NCI-H146 treated with DMSO at 0.1 percent for 48 hours (cell line): ENCODE results near the gene DSCAML1.

Experiments used
- DNase-seq: peaks from one replicate; lab custom pipeline; 2025; ENCODE audit not compliant: unreplicated experiment; lab: John Stamatoyannopoulos, UW

DSCAML1 gene

DNA sequence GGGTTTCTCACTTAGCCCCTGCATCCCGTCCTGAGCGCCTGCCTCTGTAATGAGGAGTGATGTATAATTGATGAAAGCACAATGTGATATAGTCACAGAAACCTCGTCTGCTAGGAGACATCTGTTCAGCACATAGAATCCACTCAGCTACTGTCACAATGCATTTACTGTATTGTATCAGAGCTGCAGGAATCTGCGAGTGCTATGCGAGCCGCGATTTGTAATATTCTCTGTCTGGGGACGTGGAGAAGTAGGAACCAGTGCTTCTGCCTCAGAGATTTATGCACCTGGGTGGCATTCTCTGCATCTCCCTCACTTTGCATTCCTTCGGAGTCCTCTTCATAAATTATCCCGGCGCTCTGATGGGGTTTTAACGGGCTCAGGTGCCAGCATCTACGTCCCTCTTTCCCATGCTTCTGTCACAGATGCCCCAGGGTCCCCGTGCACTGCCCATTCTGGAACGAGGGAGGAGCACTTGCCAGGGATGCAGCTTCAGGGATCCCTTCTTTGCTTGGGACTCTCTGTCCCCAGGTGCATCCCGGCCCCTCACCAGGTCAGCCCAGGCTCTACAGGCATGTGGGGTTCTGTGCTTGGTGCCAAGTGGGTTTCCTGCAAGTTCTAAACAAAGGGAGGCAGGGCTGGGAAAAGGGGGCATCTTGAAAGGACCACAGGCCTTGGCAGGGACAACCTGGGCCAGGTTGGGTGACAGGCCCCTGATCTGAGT, 205.5 kb downstream of the DSCAML1 start:
- DNase-seq: no peak

DNA sequence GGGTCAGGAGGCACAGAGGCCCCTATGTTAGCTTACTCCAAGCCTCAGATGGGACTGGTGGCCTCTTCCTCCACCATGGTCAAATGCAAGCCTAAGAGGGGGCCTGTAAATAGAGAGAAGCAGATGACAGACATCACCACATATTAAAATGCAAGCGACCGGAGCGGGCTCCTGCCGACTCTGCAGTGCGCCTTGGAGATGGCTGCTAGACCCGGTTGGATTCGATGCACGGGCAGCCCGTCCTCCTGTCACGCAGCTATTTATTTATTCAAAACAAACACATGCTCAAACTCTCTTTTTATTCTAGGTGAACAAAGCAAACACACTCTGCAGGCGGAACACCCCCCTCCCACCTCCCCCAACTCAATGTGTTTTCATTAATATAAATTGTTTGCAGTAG, 208.0 kb downstream of the DSCAML1 start:
- DNase-seq: no peak

DNA sequence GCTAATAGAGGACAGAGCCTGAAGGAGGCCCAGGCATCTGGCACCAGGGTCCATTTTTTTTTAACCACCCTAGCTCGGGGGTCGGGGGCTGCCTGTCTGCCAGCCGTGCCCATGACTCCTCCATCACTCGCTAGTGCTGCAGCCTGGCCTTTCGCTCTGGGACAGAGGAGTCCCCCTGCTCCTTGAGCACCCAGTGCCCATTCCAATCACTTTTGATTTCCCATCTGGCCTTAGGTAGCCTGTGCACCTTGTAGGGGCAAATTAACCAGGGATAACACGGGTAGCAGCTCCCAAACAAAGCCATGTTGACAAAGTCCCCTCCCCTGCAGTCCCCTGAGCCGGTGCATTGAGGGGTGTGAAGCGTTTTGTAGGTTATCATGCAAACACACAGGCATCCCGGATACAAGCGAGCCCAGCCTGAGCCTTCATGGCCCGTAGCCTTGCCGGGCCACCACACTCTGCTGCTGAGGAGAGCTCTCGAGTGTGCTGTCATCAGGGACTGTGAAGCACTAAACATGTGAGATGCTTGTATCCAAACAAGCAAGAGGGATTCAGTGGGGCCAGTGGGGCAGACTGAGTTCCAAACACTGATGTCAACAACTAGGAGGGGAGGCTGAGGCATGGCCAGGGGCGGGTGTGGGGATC, 208.7 kb downstream of the DSCAML1 start:
- DNase-seq: no peak

DNA sequence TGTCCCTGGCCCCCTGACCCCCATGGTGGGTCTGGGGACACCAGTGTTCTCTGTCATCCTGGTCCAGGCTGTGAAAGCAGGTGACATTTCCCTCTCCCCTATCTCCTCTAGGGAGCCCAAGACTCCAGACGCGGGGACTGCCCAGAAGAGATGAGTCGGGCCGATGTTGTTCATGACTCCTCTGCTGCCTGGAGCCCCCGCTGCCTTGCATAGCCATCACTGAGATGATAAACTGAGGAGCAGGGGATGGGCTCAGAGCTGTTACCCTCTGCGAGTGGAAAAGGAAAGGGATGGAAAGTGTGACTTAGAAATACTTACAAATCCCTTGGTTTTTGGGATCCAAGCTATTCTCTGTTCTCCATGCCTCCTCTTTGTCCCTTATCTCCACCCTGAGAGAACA, 209.6 kb downstream of the DSCAML1 start:
- no peak for DNase-seq

DNA sequence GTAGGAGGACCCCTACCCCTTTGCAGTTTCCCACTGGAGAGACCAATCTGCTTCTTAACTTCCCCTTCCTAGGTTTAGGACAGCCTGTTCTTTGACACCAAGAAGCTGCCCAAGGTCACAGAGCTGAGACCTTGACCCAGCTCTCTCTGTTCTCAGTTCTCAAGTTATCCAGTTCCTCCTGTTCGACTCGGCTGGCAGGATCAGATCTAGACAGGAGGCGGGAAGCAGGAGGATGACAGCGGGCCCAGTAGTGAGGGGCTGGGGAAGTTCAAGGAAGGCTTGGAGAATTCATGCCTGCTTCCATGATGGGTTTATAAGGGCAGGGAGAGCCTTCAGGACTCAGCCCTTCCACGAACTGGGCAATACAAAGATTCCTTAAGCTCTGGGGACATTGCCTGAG, 210.6 kb downstream of the DSCAML1 start:
- no peak for DNase-seq

DNA sequence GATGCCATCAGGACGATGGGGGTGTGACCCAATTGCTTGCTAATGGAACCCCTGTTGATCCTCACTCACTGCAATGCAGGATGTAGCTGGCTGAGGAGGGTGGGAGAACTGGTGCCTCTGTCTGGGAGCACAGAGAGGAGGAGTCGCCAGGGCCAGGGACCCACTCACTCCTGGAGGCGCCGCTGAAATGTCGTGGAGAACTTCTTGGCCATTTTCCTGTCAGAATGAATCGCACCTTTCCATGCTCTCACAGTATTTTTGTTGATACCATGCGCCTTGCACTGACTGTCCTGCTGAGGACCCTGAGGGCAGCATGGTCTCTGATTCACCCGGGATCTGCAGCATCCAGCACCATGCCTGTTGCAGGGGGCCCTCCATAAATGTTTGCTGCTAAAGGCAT, 211.4 kb downstream of the DSCAML1 start:
- no peak for DNase-seq

DNA sequence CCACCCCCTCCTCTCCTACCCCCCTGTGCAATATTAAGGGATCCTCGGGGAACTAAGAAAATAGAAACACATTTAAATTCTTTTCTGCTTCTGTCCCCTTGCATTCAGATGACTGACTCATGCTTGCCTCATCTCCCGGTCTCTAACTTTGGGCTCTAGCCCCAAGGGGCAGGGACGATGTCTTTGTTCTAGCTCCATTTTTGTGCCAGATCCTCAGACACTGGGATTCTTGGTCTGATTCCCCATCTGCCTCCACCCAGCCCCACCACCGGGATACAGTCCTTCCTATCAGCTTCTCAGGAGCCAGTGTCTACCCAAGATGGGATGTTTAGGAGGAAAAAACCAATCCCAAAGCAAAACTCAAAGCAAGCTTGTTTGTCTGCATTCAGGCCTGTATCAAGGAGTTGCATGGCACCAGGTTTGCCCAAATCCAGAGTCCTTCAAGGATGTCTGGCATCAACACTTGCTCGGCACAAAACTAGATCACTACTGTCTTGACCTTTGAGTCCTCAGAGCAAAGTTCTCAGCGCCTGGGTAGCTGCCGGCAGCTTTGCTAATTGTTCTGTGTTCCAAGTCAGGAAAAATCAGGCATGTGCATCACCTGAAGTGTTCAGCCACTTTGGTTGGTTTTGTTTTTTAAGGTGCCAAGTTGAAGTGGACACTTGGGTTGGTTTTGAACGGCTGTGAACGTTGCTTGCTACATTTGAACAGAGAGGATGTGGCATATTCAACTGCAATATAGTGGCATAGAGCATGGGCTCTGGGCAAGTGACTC, 212.8 kb downstream of the DSCAML1 start:
- no peak for DNase-seq

DNA sequence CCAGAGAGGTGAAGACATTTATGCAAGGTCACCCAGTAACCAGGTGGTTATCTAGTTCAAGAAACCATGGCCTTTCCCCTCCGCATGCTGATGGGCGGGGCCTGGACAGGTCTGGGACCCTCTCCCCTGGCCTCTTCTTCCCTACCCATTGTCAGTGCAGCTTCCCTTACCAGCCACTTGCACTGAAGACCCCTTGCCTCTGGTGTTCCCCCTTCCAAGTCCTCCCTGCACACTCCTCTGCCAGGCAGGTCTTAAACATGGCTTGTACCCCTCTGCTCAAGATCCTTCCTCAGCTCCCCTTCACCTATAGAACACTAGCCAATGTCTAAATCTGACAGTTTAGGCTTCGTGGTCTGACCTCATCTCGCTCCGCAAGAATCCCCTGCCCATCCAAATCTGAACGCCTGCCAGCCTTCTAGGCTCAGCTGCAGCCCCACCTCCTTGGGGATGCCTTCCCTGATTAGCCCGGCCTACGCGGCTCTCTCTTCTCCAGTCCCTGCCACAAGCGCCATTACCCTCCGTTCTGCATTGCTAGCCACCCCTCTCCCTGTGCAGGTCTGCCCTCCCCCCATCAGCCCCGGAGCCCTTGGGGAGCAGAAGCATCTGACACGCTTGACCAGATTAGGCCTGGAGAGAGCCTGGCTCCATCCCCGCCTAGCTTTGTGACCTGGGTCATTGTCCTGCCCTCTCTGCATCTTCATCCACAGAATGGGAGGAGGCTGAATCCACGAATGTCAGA, 213.8 kb downstream of the DSCAML1 start:
- no peak for DNase-seq

DNA sequence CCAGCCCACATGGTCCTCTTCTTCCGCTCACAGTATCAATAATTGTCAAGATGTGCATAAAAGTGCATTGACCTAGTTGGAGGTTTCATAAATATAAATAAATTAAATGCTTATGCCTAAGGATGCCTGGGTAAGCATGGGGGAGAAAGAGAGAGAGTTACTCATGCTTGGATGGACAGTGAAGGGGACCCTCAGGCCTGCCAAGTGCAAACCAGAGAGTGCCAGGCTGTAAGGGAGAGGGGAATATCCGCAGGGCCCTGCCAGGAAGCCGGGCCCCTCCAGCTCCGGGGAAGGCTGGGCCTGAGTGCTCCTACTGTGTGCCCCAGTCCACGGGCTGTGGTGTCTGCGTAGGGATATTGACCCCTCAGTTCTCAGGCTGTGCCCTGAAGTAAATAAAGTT, 214.6 kb downstream of the DSCAML1 start:
- DNase-seq: no peak

DNA sequence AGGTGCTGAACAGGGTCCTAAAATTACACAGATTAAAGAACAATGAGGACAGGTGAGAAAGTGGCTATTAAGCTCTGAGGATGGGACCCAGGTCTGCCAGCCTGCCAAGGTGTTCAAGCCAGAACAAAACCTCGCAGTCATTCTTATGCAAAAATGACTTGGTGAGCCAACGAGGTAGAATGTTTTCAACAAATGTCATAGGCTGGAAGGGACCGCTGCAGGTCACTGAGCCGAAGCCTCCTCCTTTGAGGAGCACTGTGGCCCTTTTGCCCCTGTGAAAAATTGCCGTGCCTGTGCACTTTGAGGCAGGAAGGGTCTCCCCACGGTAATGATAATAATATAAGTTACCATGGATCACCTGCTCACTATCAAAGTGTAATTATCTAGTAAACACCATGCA, 216.2 kb downstream of the DSCAML1 start:
- DNase-seq: peak; percentile 24

DNA sequence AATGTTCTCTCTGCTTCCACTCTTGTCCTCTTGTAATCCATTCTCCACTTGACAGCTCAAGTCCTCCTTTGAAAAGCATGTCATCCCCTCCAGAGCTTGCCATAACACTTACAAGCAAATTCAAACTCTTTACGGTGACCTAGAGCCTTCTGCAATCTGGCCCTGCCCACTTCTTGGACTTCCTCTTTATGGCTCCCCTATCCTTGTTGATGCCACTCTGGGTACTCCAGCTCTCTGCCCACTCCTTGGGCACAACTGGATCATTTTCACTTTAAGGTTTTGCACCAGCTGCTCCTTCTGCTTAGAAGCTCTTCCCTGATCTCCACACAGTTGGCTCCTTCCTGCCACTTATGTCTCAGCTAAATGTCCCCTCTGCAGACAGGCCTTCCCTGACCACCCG, 217.9 kb downstream of the DSCAML1 start:
- DNase-seq: no peak

DNA sequence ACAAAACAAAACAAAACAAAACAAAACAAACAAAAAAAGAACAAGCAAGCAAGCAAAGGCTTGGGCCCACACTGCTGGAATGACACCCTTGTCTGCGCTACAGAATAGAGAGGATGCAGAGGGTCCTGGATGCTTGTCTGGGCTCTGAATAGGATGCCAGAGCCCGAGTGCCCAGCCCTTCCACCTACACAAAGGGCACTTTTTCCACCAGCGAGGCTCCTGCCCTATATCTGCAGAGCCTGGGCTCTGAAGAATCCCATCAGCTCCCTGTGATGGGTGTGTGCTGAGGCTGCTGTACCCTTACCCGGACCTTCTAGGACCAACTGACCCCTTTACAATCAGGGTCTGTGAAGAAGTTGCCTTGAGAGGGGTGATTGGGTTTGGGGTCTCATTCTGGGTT, 221.2 kb downstream of the DSCAML1 start:
- no peak for DNase-seq

DNA sequence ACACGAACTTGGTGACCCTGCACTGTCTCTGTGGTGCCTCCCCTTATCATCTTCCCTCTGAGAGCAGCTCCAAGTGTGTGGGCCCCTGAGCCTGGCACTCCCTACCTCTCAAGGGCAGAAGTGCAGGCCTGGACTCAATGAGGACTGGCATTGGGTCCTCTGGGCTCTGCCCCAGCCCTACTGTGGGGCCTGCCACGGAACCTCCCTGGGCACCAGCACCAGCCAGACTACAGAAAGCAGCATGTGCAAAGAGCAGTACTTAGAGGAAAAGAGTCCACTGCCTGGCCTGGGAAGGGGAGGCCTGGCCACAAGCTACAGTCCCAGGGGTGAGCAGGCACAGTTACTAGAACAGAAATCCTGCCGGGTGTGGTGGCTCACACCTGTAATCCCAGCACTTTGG, 222.5 kb downstream of the DSCAML1 start:
- no peak for DNase-seq

DNA sequence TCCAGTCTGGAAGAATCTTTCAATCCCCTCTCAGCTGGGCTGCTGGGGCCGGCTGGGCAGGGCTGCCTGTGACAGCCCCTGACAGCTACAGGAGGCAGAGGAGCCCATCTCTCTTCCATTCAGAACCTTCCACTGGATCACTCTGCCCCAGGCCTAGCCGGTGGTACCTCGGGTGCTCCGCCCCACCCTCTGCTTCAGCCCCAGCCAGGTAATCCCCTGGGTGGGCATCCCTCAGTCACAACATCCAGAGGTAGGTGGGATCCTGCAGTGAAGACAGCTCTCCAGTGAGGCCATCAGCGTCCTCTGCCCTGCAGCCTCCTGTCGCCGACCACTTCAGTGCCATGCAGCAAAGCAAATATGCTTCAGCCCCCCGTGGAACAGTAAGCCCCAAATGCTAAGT, 223.7 kb downstream of the DSCAML1 start:
- no peak for DNase-seq

DNA sequence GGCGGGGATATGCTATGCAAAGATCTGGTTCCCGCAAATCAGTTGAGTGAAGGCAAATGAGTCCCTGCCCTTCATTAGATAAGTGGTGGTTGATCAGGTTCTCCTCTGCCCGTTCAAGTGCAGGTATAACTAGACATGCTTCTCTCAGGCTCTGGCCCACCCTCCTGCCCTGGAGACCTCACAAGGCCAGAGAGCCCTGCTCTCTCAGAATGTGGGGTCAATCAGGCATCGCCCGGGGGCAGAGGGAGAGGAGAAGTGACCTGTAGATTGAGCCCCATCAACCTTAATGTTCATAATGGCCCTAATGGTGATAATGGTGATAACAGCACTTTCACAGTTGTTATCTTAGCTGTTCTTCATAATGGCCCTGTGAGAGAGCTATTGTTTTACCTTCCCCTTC, 224.3 kb downstream of the DSCAML1 start:
- peak; percentile 87 for DNase-seq

DNA sequence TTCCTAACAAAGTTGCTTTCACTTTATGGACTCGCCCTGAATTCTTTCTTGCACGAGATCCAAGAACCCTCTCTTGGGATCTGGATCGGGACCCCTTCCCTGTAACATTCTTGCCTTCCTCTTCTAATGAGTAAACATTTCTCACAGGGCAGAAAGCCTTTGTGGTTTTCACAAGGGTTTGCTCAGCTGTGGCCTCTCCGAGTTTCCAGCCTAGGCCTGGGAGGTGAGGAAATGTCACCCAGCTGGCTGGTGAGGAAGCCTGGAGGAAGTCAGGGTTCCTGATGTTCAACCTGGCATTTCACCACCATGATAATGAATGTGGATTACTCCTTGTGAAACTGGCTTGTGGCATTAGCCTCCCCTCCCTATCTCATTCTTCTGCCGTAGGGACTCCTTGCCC, 224.9 kb downstream of the DSCAML1 start:
- DNase-seq: no peak

DNA sequence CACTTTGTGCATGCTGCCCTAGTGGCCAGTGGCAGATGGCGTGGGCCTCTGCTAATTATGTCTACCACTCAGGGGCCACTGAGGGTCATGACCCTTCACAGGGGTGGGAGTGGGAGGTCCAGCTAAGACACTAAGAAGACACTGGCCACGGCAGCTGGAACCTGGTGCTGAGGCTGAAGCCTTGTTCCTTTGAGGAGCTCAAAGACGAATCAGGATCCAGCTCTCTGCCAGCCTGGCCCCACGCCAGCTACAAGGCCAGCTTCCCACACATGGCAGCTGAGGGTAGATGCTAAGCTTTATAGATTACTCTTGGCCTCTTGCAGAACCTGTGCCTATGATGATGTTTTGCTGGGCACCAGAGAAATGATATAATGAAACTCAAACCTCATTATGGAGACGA, 226.3 kb downstream of the DSCAML1 start:
- no peak for DNase-seq

DNA sequence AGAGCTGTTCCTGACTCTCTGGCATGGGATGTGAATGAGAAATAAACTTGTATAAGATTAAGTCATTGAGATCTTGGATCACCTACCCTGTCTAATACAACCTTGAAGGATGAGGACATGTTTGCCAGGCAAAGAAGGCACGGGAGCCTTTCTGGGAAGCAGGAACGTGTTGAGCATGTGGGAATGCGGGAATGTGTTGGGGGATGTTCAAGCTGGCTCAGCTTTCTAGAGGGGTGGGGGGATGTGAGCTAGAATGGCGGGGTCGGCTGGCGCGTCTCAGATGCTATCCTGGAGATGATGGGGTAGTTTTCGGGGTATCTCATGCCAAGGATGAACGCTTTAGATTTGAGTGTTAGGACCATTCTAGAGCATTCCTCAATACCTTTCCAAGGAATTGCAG, 227.1 kb downstream of the DSCAML1 start:
- DNase-seq: no peak

DNA sequence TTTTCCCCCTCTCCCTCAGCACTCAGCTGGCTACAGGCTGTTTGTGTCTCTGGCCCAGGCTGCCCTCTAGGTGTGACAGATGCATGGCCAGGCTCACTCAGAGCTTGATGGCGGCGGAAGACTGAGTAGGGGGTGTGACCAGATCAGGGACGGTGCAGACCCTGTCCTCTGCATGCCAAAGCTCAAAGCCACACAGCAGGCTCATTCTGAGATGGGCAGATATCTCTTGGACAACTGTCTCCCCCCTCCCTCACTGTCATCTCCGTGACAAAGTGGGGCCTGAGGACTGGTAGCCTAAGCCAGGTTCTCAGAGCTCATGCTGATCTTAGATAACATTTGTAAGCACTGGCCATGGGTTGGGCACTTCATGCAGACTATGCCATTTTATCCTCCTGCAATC, 231.3 kb downstream of the DSCAML1 start:
- peak; percentile 55 for DNase-seq

DNA sequence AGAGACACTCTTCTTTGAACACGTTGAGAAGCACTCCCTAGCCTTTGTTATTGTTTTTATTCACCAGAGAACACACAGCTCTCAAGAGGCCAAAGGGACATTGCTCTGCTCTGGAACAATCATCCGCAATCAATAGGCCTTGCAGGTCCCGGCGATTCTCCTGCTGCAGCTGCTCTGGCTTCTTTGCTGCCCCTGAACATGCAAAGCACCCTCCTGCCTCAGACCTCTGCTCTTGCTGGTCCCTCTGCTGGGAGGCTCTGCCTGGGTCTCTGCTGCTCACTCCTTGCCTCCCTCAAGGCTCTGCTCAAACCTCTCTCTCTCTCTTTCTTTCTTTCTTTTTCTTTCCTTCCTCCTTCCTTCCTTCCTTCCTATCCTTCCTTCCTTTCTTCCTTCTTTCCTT, 232.7 kb downstream of the DSCAML1 start:
- DNase-seq: no peak

DNA sequence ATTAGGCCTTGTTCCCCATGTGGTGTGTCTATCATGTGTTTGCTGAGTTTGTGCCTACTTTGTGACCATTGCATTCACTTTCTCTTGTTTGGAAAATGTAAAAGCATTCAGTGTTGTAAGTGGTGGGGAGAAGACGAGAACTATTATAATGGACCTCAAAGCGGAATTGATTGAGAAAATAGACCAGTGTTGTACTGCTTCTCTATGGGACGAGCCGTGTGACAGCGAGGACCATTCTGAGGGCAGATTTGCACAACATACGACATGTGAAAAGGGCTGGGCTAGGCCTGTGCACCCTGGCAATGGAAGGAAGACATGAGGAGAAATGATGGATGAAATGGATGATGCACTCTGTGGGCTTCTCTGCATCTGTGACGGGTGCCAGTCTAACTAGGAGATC, 233.5 kb downstream of the DSCAML1 start:
- DNase-seq: no peak

DNA sequence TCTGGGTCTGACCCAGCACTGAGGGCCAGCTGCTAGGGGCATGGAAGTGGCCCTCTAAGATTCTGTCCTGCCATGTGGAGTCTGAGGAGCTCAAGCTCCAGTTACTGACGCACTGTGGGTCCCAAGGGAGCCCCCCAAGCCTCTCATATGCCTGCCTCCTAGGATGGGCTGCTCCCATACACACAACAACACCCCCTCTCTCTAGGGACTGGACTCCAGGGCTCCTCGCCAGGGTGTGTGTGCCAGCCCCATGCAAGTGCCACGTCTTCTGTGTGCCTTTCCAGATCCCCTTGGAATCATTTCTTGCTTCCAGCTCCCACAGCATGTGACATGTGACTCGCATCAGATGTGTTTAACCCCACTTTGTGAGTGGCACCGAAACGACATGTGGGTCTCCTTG, 234.9 kb downstream of the DSCAML1 start:
- DNase-seq: no peak
